Measurements from ENCODE around the gene ETV6.

DNA sequence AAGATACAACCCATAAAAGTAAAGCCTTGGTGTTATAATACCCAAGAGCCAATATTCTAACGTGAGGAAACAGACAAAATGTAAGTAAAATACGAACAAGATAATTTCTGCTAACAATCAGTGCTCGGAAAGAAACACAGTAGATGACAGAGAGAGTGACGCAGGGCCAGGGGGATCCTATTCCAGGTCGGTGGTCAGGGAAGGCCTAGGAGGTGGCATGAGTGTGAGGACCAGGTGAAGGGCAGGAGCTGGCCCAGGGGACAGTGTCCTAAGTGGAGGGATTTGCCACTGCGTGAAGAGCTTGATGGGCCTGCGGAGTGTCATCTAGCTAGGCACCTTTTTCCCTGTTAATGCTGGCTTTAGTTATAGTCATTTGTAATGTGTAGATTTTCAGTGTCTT is 35.3 kb downstream of the ETV6 start:
- TF ChIP-seq POLR2A (IDR thresholded peaks at IDR 0.05; ENCODE audit: low read length) (no peak), GATA1 (IDR thresholded peaks at IDR 0.05; ENCODE audit: low read depth, low read length) (no peak)

All from erythroblast (primary cell).